ENCODE measurements around the gene SPEN. TPM values are rescaled to one million over a fixed set of nuclear protein-coding genes. Genes with fewer than 3 reads are reported as not detected.

The SPEN gene
- polyA plus RNA-seq, 1 donor from 2014 or later: 7.1 TPM

DNA sequence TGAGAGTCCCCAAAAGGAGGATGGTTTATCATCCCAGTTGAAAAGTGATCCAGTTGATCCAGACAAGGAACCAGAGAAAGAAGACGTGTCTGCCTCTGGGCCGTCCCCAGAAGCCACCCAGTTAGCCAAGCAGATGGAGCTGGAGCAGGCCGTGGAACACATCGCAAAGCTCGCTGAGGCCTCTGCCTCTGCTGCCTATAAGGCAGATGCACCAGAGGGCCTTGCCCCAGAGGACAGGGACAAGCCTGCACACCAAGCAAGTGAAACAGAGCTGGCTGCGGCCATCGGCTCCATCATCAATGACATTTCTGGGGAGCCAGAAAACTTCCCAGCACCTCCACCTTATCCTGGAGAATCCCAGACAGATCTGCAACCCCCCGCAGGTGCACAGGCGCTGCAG lies 85.1 kb downstream of the SPEN start:
- Histone ChIP-seq H4K20me1 (ENCODE audit: insufficient read depth) (no peaks in the 10 kb centered on the region), H3K4me3 (ENCODE audit: low read length) (no peak overlapping the region), H2AFZ (ENCODE audit: low read depth, low read length) (no peak overlapping the region), H3F3A (ENCODE audit: insufficient read depth, low read length, poor library complexity, severe bottlenecking) (no peaks in the 10 kb centered on the region), H3K36me3 (ENCODE audit: insufficient read depth, low read length) (peaks cover 15% of the 10 kb centered on the region), H3K9ac (ENCODE audit: low read length) (no peak overlapping the region), H3K4me2 (ENCODE audit: low read length) (no peak overlapping the region), H3K27me3 (ENCODE audit: insufficient read depth, low read depth, low read length) (no peaks in the 10 kb centered on the region), H3K9me3 (ENCODE audit: low read length) (no peaks in the 10 kb centered on the region), H3K9me2 (ENCODE audit: insufficient read depth, low read length) (no peaks in the 10 kb centered on the region), H3K27ac (ENCODE audit: low read length) (no peak overlapping the region), H3K79me2 (replicated peaks; ENCODE audit: insufficient read depth, low read length) (peaks cover 4% of the 10 kb centered on the region)
- TF ChIP-seq, protein P1, sequence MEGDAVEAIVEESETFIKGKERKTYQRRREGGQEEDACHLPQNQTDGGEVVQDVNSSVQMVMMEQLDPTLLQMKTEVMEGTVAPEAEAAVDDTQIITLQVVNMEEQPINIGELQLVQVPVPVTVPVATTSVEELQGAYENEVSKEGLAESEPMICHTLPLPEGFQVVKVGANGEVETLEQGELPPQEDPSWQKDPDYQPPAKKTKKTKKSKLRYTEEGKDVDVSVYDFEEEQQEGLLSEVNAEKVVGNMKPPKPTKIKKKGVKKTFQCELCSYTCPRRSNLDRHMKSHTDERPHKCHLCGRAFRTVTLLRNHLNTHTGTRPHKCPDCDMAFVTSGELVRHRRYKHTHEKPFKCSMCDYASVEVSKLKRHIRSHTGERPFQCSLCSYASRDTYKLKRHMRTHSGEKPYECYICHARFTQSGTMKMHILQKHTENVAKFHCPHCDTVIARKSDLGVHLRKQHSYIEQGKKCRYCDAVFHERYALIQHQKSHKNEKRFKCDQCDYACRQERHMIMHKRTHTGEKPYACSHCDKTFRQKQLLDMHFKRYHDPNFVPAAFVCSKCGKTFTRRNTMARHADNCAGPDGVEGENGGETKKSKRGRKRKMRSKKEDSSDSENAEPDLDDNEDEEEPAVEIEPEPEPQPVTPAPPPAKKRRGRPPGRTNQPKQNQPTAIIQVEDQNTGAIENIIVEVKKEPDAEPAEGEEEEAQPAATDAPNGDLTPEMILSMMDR (IDR thresholded peaks at IDR 0.05; ENCODE audit: poor library complexity, severe bottlenecking): no peak
- no peak for TF ChIP-seq EP300 (conservative IDR thresholded peaks at IDR 0.05; ENCODE audit: poor library complexity, severe bottlenecking)
- TF ChIP-seq POLR2AphosphoS5 (IDR thresholded peaks at IDR 0.05): no peak
- TF ChIP-seq RAD21 (conservative IDR thresholded peaks at IDR 0.05): no peak
- TF ChIP-seq MXI1 (conservative IDR thresholded peaks at IDR 0.05; ENCODE audit: poor library complexity, severe bottlenecking): no peak
- no peak for TF ChIP-seq TAF1 (IDR thresholded peaks at IDR 0.05; ENCODE audit: low read depth)

DNA sequence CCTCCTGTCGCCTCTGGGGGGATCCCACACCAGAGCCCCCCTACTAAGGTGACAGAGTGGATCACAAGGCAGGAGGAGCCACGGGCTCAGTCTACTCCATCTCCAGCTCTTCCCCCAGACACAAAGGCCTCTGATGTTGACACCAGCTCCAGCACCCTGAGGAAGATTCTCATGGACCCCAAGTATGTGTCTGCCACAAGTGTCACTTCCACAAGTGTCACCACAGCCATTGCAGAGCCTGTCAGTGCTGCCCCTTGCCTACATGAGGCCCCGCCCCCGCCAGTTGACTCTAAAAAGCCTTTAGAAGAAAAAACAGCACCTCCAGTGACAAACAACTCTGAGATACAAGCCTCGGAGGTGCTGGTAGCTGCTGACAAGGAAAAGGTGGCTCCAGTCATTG lies 86.2 kb downstream of the SPEN start:
- no peaks in the 10 kb centered on the region for H3K9me2 ChIP-seq (ENCODE audit: insufficient read depth, low read length)
- H3K4me3 ChIP-seq (ENCODE audit: low read length): no peak overlapping the region
- no peak overlapping the region for H3K4me2 ChIP-seq (ENCODE audit: low read length)
- no peak overlapping the region for H3K9ac ChIP-seq (ENCODE audit: low read length)
- TF ChIP-seq, protein P1 (IDR thresholded peaks at IDR 0.05; ENCODE audit: poor library complexity, severe bottlenecking): no peak
- TF ChIP-seq EP300 (conservative IDR thresholded peaks at IDR 0.05; ENCODE audit: poor library complexity, severe bottlenecking): no peak
- no peak for TF ChIP-seq POLR2AphosphoS5 (IDR thresholded peaks at IDR 0.05)
- TF ChIP-seq, protein P2, sequence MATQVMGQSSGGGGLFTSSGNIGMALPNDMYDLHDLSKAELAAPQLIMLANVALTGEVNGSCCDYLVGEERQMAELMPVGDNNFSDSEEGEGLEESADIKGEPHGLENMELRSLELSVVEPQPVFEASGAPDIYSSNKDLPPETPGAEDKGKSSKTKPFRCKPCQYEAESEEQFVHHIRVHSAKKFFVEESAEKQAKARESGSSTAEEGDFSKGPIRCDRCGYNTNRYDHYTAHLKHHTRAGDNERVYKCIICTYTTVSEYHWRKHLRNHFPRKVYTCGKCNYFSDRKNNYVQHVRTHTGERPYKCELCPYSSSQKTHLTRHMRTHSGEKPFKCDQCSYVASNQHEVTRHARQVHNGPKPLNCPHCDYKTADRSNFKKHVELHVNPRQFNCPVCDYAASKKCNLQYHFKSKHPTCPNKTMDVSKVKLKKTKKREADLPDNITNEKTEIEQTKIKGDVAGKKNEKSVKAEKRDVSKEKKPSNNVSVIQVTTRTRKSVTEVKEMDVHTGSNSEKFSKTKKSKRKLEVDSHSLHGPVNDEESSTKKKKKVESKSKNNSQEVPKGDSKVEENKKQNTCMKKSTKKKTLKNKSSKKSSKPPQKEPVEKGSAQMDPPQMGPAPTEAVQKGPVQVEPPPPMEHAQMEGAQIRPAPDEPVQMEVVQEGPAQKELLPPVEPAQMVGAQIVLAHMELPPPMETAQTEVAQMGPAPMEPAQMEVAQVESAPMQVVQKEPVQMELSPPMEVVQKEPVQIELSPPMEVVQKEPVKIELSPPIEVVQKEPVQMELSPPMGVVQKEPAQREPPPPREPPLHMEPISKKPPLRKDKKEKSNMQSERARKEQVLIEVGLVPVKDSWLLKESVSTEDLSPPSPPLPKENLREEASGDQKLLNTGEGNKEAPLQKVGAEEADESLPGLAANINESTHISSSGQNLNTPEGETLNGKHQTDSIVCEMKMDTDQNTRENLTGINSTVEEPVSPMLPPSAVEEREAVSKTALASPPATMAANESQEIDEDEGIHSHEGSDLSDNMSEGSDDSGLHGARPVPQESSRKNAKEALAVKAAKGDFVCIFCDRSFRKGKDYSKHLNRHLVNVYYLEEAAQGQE (IDR thresholded peaks at IDR 0.05; ENCODE audit: borderline replicate concordance): no peak
- TF ChIP-seq SMC3 (conservative IDR thresholded peaks at IDR 0.05; ENCODE audit: poor library complexity): no peak
- no peak for TF ChIP-seq TAF1 (IDR thresholded peaks at IDR 0.05; ENCODE audit: low read depth)
- no peak for TF ChIP-seq EZH2 (IDR thresholded peaks at IDR 0.05; ENCODE audit: borderline replicate concordance, insufficient read depth, low read length, poor library complexity, severe bottlenecking)
- no peak for TF ChIP-seq MXI1 (conservative IDR thresholded peaks at IDR 0.05; ENCODE audit: poor library complexity, severe bottlenecking)
- TF ChIP-seq RAD21 (conservative IDR thresholded peaks at IDR 0.05): no peak
- H4K20me1 ChIP-seq (ENCODE audit: insufficient read depth): no peaks in the 10 kb centered on the region
- H2AFZ ChIP-seq (ENCODE audit: low read depth, low read length): no peak overlapping the region
- H3K79me2 ChIP-seq (replicated peaks; ENCODE audit: insufficient read depth, low read length): peaks cover 4% of the 10 kb centered on the region
- H3K9me3 ChIP-seq (ENCODE audit: low read length): no peaks in the 10 kb centered on the region
- H3F3A ChIP-seq (ENCODE audit: insufficient read depth, low read length, poor library complexity, severe bottlenecking): no peaks in the 10 kb centered on the region
- no peaks in the 10 kb centered on the region for H3K27me3 ChIP-seq (ENCODE audit: insufficient read depth, low read depth, low read length)
- peaks cover 17% of the 10 kb centered on the region for H3K36me3 ChIP-seq (ENCODE audit: insufficient read depth, low read length)
- H3K27ac ChIP-seq (ENCODE audit: low read length): no peak overlapping the region

Data from neural cell (in vitro differentiated cells).